ENCODE results near the gene PSMD6.

DNA sequence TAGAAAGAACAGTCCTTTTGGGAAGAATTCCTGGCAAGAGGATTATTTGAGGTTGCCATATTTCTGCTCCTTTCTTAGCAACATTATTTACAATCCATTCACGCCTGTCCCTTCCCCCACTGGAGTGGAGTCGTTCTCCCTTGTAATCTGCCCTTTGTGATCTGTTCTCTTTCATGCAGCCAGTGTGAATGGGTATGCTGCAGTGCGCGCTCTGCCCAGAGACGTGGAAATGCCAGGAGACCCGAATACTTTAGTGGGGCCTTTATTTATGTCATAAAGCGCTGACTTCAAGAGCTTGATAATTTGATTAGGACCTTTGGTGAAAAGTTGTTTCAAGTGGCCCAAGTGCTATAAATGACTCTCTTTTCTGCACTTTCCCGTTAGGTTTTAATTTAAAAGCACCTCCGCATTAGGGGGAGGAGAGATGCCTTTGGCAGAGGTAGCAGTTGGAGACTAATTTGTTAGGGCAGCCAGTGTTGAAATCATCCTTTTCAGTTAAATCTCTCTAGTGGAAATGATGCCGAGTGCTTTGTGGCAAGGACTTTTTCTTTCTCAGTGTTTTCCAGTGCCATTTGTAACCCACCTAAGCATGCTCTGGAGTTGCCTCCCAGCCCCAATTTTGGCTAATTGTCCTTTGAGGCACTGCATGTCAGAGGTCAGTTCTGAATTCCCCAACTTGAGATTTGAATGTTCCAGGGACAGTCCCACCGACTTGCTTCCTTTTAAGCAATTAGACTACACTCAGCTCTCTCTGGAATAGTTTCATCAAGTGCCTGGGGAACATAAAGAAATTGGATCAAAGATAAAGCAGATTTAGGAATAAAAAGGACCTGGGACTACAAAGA, 52.4 kb downstream of the PSMD6 start:
- TF ChIP-seq, protein P1, sequence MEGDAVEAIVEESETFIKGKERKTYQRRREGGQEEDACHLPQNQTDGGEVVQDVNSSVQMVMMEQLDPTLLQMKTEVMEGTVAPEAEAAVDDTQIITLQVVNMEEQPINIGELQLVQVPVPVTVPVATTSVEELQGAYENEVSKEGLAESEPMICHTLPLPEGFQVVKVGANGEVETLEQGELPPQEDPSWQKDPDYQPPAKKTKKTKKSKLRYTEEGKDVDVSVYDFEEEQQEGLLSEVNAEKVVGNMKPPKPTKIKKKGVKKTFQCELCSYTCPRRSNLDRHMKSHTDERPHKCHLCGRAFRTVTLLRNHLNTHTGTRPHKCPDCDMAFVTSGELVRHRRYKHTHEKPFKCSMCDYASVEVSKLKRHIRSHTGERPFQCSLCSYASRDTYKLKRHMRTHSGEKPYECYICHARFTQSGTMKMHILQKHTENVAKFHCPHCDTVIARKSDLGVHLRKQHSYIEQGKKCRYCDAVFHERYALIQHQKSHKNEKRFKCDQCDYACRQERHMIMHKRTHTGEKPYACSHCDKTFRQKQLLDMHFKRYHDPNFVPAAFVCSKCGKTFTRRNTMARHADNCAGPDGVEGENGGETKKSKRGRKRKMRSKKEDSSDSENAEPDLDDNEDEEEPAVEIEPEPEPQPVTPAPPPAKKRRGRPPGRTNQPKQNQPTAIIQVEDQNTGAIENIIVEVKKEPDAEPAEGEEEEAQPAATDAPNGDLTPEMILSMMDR (IDR thresholded peaks at IDR 0.05 in 8 of 11, conservative IDR thresholded peaks at IDR 0.05 in 3 of 11), result no peak
- TF ChIP-seq POLR2A (IDR thresholded peaks at IDR 0.05), result no peak

All from spleen (tissue), 7 donors.